NCI-H526 (cell line): ENCODE results near the gene RNF214.
A peak's percentile ranks its signal among the peaks of the same experiment; 100 is the strongest.

Source experiments
- DNase-seq, 2 experiments: peaks; one replicate each; lab custom pipeline; 2025; lab: John Stamatoyannopoulos, UW

RNF214 gene

GRCh38 chr11:117214404-117215110 lies 17.9 kb upstream of the RNF214 start:
- no peak for DNase-seq

- no peak for DNase-seq
Observed at GRCh38 chr11:117217141-117218084, 15.1 kb upstream of the RNF214 start.

- DNase-seq: no peak
Observed at GRCh38 chr11:117218133-117218915, 14.1 kb upstream of the RNF214 start.

- no peak for DNase-seq
Observed at GRCh38 chr11:117219001-117219400, 13.5 kb upstream of the RNF214 start.

GRCh38 chr11:117219455-117219854 lies 13.0 kb upstream of the RNF214 start:
- DNase-seq: no peak

GRCh38 chr11:117219995-117220394 lies 12.5 kb upstream of the RNF214 start:
- no peak for DNase-seq

GRCh38 chr11:117220568-117220967 lies 11.9 kb upstream of the RNF214 start:
- DNase-seq: no peak

- no peak for DNase-seq
Observed at GRCh38 chr11:117220999-117221774, 11.3 kb upstream of the RNF214 start.

GRCh38 chr11:117221775-117222517 lies 10.5 kb upstream of the RNF214 start:
- peak; percentile 40 to 72 for DNase-seq

GRCh38 chr11:117222991-117223740 lies 9.3 kb upstream of the RNF214 start:
- DNase-seq: no peak

- no peak for DNase-seq
Observed at GRCh38 chr11:117223741-117224689, 8.5 kb upstream of the RNF214 start.

- no peak for DNase-seq
Observed at GRCh38 chr11:117225553-117226170, 6.8 kb upstream of the RNF214 start.

GRCh38 chr11:117226388-117227385 lies 5.8 kb upstream of the RNF214 start:
- DNase-seq: peak; percentile 77 to 96

GRCh38 chr11:117228091-117228490 lies 4.4 kb upstream of the RNF214 start:
- DNase-seq: no peak

GRCh38 chr11:117229411-117229810 lies 3.1 kb upstream of the RNF214 start:
- DNase-seq: no peak

- DNase-seq: no peak
Observed at GRCh38 chr11:117229931-117230285, 2.6 kb upstream of the RNF214 start.

- DNase-seq: no peak
Observed at GRCh38 chr11:117230286-117230961, 2.0 kb upstream of the RNF214 start.
